GM18517 (cell line): ENCODE measurements around the gene ZFYVE1.
"Not testable (repeated sequence)": the region's sequence is repeated elsewhere in the genome, so short reads cannot be mapped to it uniquely, and the experiment has no call there.

Experiments used
- ATAC-seq: cut with Tn5 transposase; IDR thresholded peaks from one replicate; pipeline ENCODE4 v1.9.1; 2021; ENCODE audit warnings: mild to moderate bottlenecking, moderate library complexity; ENCODE audit not compliant: unreplicated experiment

The ZFYVE1 gene, protein sequence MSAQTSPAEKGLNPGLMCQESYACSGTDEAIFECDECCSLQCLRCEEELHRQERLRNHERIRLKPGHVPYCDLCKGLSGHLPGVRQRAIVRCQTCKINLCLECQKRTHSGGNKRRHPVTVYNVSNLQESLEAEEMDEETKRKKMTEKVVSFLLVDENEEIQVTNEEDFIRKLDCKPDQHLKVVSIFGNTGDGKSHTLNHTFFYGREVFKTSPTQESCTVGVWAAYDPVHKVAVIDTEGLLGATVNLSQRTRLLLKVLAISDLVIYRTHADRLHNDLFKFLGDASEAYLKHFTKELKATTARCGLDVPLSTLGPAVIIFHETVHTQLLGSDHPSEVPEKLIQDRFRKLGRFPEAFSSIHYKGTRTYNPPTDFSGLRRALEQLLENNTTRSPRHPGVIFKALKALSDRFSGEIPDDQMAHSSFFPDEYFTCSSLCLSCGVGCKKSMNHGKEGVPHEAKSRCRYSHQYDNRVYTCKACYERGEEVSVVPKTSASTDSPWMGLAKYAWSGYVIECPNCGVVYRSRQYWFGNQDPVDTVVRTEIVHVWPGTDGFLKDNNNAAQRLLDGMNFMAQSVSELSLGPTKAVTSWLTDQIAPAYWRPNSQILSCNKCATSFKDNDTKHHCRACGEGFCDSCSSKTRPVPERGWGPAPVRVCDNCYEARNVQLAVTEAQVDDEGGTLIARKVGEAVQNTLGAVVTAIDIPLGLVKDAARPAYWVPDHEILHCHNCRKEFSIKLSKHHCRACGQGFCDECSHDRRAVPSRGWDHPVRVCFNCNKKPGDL

DNA sequence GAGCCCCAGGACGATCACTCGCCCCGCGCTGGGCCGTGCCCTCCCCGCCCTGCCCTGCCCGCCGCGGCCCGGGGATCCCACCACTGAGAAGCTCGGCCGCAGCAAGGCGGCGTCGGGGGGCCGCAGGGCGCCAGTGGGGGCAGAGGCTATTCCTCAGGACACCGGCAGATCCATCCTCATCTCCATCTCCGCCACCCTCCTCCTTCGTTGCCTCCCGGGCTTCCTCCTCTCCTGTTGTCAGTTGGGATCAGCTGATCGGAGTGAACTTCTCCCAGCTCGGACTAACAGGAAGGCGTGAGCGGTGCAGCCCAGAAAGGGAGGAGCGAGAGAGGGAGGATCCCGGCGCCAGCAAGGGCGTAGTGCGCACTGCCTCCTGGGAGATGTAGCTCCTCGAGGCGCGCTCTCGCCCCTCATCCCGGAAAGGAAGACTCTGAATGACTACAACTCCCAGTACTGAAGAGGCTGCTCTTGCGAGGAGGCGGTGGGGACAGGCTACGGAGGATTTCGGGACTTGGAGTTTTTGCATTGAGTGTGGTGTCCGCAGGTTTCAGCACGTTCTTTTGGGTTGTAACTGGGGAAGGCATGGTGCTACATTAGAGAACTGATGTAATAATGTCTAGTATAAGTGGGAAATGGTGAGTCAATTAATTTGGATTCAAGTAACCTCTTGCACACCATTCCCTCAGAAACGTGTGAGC lies at the start of gene ZFYVE1:
Gene ZFYVE1 (minus strand): TSS at position 262 of the 698 bp plus-strand sequence. CDS start 2,598 bp downstream, outside the sequence.
- peak; percentile 97 for ATAC-seq

DNA sequence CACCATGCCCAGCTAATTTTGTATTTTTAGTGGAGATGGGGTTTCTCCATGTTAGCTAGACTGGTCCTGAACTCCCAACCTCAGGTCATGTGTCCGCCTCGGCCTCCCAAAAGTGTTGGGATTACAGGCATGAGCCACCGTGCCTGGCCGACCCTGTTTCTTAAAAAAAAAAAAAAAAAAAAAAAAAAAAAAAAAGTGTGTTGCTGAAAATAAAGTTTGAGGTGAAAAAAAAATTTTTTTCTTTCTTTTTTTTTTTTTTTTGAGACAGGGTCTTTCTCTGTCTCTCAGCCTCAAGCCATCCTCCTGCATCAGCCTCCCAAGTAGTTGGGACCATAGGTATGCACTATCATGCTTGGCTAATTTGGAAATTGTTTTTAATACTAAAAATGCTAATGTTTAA lies 42.7 kb upstream of the ZFYVE1 start:
- ATAC-seq: no peak

DNA sequence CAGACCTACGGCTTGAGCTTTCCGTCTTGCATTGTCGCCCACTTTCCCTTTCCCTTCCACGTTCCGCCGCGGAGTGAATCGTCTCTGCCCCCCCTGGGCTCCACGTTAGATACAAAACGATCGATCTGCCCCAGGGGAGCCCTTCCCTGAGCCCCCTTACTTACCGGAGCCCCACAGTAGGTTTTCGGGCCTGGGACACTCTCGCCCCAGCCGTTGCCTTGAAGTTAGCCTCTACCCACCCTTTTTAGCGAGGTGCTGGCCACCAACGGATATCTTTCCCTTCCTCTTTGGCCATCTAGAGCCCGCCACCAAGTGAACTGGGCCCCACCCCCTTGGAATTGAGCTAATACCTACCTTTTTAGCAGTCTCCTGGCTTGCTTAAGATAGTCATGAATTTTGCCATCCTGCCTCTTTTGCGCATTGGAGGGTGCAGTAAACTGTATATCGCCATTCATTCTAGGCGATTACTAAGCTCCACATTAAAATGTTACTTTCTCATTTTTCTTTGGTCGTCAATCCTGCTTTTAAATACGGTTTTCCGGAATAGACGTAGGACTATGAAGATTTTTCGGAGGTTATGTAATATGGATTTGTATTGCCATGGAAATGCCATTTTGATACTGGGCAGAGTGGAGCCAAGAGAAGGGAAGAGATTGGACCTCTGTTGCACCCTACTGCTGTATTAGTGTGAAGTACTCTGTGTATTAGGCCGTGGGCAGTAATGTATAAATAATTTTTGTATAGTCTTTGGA lies 32.2 kb upstream of the ZFYVE1 start:
- no peak for ATAC-seq

DNA sequence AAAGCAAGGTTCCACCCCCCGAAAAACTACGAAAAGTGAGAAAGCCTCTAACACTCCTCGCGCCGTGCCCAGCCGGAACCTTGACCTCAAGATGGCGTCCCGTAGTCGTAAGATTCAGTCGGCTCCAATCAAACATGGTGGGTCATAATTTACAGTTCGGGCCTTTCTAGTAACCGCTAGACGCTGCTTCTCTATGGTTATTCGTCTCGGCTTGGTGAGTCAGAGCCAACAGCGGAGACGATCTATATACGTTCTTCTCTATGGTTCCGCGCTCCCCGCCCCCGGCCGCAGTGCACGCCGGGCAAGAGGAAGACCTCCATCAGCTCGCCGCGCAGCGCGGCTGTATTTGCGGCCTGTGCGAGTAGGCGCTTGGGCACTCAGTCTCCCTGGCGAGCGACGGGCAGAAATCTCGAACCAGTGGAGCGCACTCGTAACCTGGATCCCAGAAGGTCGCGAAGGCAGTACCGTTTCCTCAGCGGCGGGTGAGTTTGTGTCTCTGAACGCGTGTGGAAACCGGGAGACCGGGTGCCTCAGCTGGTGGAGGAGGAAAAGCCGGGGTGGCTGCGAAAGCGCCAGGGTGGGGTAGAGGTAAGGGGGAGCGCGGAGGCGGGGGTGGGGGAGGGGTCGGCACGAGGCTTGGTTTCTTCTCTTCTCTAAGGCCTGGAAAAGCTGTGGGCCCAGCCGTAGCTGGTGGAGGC lies 31.5 kb upstream of the ZFYVE1 start, which contains the start of gene RBM25:
Gene RBM25 (plus strand): TSS at position 311 of the 698 bp plus-strand sequence. CDS start 13,108 bp downstream, outside the sequence.
- peak; percentile 97 for ATAC-seq

DNA sequence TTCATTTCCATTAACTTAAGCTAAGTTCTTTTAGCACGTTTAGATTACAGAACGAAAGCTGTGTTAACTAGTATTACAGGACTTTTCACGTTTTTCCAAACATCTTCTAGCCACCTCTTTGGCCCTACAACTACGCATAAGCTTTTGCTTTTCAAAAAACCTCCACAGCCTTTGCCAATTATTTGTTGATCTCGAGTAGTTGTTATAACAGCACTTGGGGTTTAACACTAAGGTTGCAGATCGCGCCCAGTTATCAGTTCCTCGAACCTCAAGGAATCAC lies 31.0 kb upstream of the ZFYVE1 start:
- ATAC-seq: no peak

DNA sequence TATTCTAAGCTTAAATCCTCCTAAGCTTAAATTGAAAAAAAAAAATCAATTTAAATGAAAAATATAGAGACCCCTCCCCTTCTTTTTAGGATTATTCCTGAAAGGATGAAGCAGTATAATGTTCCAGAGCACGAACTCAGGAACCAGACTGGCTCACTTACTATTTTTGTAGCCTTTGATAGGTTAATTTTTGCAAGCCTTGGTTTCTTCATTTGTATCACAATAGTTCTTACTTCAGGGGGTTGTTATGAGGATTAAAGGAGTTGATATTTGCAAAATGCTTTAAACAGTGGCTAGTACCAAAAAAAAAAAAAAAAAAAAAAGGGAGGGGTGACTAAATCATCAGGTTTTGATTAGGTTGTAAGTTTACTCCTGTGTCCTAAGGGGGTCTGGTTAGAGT lies 28.3 kb upstream of the ZFYVE1 start:
- no peak for ATAC-seq

DNA sequence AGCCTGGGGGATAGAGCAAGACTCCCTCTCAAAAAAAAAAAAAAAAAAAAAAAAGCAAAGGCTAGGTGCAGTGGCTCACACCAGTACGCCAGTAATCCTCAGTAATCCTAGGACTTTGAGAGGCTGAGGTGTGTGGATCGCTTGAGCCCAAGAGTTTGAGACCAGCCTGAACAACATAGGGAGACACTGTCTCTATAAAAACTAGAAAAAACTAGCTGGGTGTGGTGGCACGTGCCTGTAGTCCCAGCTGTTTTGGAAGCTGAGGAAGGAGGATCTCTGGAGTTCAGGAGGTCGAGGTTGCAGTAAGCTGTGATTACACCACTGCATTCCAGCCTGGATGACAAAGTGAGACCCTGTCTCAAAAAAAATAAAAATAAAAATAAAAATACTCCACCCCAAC lies 22.5 kb upstream of the ZFYVE1 start:
- no peak for ATAC-seq

DNA sequence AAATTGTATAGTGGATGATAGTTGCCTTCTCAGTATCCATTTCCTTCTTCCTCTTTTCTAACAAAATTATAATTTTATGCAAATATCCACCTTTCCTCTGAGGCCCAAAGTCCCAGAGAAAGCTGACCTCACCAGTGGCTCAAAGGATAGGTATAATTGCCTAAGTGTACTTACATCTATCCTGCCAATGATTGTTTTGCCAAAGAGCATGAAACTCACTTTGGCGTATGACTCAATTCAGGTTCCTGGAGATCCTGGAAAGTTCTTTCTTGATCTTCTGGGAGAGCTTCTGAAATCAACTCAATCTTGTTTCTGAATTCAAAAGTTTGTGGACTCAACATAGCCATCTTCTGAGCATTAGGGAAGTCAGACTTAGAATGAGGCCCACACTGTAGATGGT lies 20.9 kb upstream of the ZFYVE1 start:
- ATAC-seq: no peak

DNA sequence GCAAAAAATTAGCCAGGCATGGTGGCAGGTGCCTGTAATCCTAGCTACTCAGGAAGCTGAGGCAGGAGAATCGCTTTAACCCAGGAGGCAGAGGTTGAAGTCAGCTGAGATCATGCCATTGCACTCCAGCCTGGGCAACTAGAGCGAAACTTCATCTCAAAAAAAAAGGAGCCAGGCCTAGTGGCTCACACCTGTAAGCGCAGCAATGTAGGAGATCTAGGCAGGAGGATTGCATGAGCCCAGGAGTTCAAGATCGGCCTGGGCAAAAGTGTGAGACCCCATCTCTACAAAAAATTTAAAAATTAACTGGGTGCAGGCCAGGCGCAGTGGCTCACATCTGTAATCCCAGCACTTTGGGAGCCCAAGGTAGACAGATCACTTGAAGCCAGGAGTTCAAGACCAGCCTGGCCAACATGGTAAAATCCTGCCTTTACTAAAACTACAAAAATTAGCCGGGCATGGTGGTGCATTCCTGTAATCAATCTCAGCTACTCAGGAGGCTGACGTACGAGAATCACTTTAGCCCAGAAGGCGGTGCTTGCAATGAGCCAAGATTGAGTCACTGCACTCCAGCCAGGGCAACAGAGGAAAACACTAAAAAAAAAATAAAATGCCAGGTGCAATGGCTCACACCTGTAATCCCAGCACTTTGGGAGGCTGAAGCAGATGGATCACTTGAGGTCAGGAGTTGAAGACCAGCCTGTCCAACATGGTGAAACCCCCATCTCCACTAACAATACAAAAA lies 10.0 kb upstream of the ZFYVE1 start:
- ATAC-seq: not testable (repeated sequence)

DNA sequence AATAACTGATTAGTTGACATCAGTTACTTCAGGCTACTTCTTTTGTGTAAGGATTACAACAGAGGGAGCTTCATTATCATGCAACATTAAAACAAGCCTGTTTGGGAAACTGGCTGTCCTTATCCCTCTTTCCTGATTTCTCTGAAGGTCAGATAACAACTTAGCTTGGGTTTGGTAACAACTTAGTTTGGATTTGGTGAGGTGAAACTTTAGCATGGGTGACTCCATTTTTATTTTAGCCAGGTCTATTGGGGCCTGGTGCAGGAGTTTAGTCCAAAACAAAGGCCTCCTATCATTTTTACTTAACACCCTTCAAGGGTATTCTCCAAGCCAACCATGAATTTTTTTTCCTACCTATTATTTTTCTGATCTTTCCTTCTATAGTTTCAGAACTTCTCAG lies 1.1 kb upstream of the ZFYVE1 start:
- ATAC-seq: no peak

DNA sequence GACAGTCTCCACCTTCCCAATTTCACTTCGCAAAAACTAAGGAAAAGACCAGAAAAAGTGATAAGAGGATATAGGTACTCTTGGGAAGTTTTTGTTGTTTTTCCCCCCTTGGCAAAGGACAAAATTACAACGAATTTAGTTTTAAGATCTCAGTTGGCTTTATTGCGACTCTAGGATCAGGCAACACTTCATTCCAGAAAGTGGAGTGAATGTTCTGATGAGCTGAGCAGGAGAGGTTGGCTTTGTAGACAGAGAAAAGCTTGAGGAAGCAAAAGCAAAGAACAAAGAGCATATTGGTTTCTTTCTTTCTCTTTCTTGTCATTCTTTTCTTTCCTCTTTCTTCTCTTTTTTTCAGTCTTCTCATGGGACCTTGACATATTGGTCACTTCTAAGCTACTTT lies 640 bp upstream of the ZFYVE1 start:
- ATAC-seq: no peak

DNA sequence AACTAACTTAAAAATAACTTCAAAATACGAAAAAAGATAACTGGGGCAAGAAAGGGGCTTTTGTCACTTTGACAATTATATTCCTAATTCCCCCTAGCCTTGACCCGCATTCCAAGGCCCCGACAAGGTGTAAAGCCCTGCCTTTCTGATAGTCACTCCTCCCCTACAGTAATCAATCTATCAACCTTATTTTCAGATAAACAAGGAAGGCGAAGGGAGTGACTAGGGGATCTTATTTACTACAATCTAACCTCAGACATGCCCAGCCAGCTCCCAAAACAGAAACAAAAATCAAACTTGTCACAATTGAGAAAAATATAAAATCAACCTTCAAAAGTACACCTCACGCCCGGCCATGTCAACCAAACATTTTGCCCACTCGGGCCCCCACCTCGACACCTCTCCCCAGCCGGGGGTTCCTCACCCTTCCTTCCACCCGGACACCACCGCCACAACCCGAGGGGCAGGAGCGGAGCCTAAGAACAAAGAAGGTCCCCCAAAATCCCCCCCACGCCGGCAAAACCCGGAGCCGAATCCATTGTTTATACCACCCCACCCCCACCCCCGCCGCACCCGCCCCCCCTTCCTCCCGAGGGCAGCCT lies 562 bp downstream of the ZFYVE1 start:
- no peak for ATAC-seq

DNA sequence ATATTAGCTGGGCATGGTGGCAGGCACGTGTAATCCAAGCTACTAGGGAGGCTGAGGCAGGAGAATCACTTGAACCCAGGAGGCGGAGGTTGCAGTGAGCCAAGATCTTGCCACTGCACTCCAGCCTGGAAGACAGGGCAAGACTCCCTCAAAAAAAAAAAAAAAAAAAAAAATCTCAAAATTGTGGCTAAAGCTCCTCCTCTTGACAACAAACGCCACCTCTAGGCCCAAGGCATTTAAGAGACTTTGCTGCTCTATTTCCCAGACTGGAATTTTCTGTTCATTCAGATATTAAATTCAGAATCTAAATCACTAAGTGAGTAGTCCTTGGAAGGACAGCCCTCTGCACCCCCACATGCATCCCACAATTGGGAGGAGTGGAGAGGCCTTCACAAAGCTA lies 1.4 kb downstream of the ZFYVE1 start:
- no peak for ATAC-seq

DNA sequence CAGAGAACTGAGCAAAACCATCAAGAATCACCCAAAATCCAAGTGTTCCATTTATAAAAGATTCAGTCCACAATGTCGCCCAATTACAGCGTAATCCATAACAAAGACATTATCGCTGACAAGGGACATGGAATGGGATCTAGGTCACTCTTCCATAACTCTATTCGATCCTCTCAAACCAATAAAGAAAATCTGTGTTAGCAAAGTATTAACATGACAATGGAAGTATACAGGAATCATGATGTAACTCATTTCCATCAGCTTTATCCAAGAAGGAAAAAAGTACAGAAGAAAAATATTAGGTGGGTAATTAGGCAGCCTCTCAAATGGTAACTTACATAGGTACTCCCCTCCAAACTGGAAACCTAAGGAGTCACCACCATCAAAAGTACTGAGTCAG lies 4.9 kb downstream of the ZFYVE1 start:
- ATAC-seq: no peak

DNA sequence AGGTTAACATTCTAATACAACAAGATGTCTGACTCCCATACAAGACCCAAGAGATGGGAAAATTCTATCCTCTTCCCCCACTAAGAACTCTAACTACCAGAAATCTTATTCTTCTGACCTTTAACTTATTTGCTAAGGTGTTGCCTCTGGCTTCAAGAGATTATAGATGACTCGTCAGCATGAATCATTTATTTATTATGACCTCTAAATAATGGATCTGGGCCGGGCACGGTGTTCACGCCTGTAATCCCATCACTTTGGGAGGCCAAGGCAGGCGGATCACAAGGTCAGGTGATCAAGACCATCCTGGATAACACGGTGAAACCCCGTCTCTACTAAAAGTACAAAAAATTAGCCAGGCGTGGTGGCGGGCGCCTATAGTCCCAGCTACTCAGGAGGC lies 10.9 kb downstream of the ZFYVE1 start:
- not testable (repeated sequence) for ATAC-seq

DNA sequence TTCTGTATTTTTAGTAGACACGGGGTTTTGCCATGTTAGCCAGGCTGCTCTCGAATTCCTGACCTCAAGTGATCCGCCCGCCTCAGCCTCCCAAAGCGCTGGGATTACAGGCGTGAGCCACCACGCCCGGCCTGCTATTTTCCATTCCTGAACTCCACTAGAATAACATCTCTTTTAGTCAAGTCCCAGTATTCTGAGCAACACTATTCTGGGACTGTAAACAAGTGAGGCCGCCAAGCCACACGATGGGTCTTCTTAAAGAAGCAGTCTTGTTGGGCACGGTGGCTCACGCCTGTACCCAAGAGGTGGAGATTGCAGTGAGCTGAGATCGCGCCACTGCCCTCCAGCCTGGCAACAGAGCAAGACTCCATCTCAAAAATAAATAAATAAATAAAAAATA lies 11.4 kb downstream of the ZFYVE1 start:
- not testable (repeated sequence) for ATAC-seq

DNA sequence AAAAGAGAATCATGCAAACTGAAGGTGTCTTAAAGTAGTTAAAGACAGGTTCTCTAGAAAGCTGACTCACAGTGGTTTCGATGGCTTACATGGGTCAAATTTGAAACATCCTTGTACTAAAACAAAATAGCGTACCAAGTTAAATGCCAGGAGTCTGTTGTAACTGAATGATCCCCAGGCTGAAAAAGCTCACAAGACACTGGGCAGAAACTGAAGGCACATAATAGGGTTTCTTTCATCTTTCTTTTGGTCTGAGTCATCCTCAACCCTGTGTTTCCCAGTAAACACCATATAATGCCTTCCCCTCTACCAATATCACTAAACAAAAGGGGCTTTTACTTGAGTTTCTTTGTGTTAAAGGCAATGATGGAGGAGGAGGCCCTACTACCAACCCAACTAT lies 12.8 kb downstream of the ZFYVE1 start:
- peak; percentile 82 for ATAC-seq

DNA sequence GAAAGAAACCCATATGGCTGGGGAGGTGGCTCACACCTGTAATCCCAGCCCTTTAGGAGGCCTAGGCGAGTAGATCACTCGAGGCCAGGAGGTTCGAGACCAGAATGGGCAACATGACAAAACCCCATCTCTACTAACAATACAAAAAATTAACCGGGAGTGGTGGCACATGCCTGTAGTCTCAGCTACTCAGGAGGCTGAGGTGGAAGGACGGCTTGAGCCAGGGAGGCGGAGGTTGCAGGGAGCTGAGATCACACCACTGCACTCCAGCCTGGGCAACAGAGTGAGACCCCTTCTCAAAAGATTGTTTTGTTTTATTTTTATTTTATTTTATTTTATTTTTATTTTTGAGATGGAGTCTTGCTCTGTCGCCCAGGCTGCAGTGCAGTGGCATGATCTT lies 15.7 kb downstream of the ZFYVE1 start:
- ATAC-seq: not testable (repeated sequence)

DNA sequence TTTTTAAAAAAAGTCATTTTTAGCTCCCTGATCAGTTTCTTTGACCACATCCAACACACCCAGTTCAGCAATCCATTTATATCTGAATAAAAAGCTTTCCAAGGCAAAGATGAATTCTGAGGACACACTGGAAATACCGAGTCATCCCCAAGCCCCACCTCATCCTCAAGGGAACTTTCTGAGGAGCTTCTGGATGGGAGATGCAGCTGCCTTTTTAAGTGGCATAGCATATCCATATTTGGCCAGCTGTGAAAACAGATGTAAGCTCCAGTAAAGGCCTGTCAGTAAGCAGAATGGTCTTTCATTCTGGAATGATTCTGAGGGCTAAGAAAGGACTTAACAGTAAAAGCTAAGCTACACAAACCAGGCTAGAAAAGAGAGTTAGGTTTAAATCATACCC lies 18.4 kb downstream of the ZFYVE1 start:
- no peak for ATAC-seq
